Astrocyte (in vitro differentiated cells and primary cell): ENCODE data around the gene AP3B1. TPM values are rescaled to one million over a fixed set of nuclear protein-coding genes. Genes with fewer than 3 reads are reported as not detected.

Source experiments
- DNase-seq: peaks from one replicate; pipeline ENCODE4 v3.0.0-alpha.2; 2010; ENCODE audit warnings: low read depth
- FAIRE-seq: peaks from 2 replicates; lab custom pipeline; 2011; peaks lifted over from hg19 to GRCh38; lab: Jason Lieb, UNC
- H2AFZ ChIP-seq: 2 replicates; pipeline ENCODE4 v1.6.0; 2012; ENCODE audit warnings: low read depth, low read length, inconsistent platforms
- H3K27ac ChIP-seq: 2 replicates; pipeline ENCODE4 v1.5.1; 2011; ENCODE audit warnings: low read depth, low read length, inconsistent platforms
- H3K27me3 ChIP-seq: 2 replicates; pipeline ENCODE4 v1.6.0; 2011; ENCODE audit warnings: low read length, inconsistent platforms; ENCODE audit not compliant: insufficient read depth
- H3K36me3 ChIP-seq: 2 replicates; pipeline ENCODE4 v1.5.1; 2011; ENCODE audit warnings: low read length, inconsistent platforms; ENCODE audit not compliant: insufficient read depth
- H3K4me1 ChIP-seq: 2 replicates; pipeline ENCODE4 v1.5.1; 2011; ENCODE audit warnings: low read length, inconsistent platforms; ENCODE audit not compliant: insufficient read depth
- H3K4me2 ChIP-seq: 2 replicates; pipeline ENCODE4 v1.6.0; 2012; ENCODE audit warnings: low read length, inconsistent platforms
- H3K4me3 ChIP-seq: 2 replicates; pipeline ENCODE4 v1.5.1; 2011; ENCODE audit warnings: low read depth, mild to moderate bottlenecking, low read length, inconsistent platforms; ENCODE audit not compliant: insufficient read depth
- H3K79me2 ChIP-seq: 2 replicates; pipeline ENCODE4 v1.6.0; 2012; ENCODE audit warnings: mild to moderate bottlenecking, low read length, inconsistent platforms; ENCODE audit not compliant: insufficient read depth
- H3K9ac ChIP-seq: 2 replicates; pipeline ENCODE4 v1.6.0; 2012; ENCODE audit warnings: mild to moderate bottlenecking, low read length, inconsistent platforms
- H3K9me3 ChIP-seq: 2 replicates; pipeline ENCODE4 v1.5.1; 2012; ENCODE audit warnings: low read depth, mild to moderate bottlenecking, low read length, inconsistent platforms; ENCODE audit not compliant: insufficient read depth
- H4K20me1 ChIP-seq: 2 replicates; pipeline ENCODE4 v1.6.0; 2012; ENCODE audit warnings: low read length, inconsistent platforms; ENCODE audit not compliant: insufficient read depth
- H3K27ac Mint-ChIP-seq: one replicate; pipeline ENCODE4 v1.8.0; 2021; ENCODE audit warnings: mild to moderate bottlenecking, mixed read lengths; ENCODE audit not compliant: unreplicated experiment
- H3K27me3 Mint-ChIP-seq: one replicate; pipeline ENCODE4 v1.8.0; 2021; ENCODE audit warnings: low read depth, mixed read lengths; ENCODE audit not compliant: unreplicated experiment
- H3K36me3 Mint-ChIP-seq: one replicate; pipeline ENCODE4 v1.8.0; 2021; ENCODE audit warnings: low read depth, mixed read lengths; ENCODE audit not compliant: unreplicated experiment
- H3K4me1 Mint-ChIP-seq: one replicate; pipeline ENCODE4 v1.8.0; 2021; ENCODE audit warnings: low read depth, mixed read lengths; ENCODE audit not compliant: unreplicated experiment
- H3K4me3 Mint-ChIP-seq: one replicate; pipeline ENCODE4 v1.8.0; 2021; ENCODE audit warnings: mild to moderate bottlenecking, moderate library complexity, mixed read lengths; ENCODE audit not compliant: unreplicated experiment
- H3K9me3 Mint-ChIP-seq: one replicate; pipeline ENCODE4 v1.8.0; 2021; ENCODE audit warnings: mild to moderate bottlenecking, mixed read lengths; ENCODE audit not compliant: unreplicated experiment
- EZH2 ChIP-seq: IDR thresholded peaks from 2 replicates; pipeline ENCODE4 v1.6.1; 2012; ENCODE audit warnings: mild to moderate bottlenecking, low read length, inconsistent platforms; ENCODE audit not compliant: insufficient read depth
- total RNA-seq: library from RNA; stranded (reverse); gene quantifications from 2 replicates; pipeline ENCODE4 v1.2.1, GENCODE V29; 2021
- TF ChIP-seq, protein P1 (sequence below): IDR thresholded peaks from 2 replicates; pipeline ENCODE4 v1.5.1; 2011; ENCODE audit warnings: low read depth, mild to moderate bottlenecking, inconsistent platforms, low read length, moderate library complexity; ENCODE audit not compliant: insufficient read depth

AP3B1 gene
- total RNA-seq, 1 donor from 2014 or later = 64.8 TPM

DNA sequence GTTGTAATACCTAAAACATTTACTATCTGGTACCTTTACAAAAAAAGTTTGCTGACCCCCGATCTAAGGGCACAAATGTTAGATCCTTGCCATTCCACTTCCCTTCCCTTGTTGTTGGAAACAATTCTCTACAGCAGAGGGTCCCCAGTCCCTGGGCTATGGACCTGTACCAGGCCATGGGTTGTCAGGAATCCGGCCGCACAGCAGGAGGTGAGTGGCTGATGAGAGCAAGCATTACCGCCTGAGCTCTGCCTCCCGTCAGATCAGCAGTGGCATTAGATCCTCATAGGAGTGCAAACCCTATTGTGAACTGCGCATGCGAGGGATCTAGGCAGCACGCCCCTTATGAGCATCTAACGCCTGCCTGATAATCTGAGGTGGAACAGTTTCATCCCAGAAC, 248.5 kb downstream of the AP3B1 start:
- H4K20me1 ChIP-seq = no peaks in the 10 kb centered on the region
- H3K9ac ChIP-seq = no peak overlapping the region
- Mint-ChIP-seq H3K27ac (no peak overlapping the region), H3K27me3 (no peaks in the 10 kb centered on the region), H3K4me1 (peaks cover 4% of the 10 kb centered on the region), H3K4me3 (no peak overlapping the region), H3K9me3 (peaks cover 1% of the 10 kb centered on the region), H3K36me3 (peaks cover 11% of the 10 kb centered on the region)
- no peaks in the 10 kb centered on the region for H3K4me1 ChIP-seq
- H3K4me3 ChIP-seq = no peak overlapping the region
- no peak overlapping the region for H2AFZ ChIP-seq
- H3K36me3 ChIP-seq = no peaks in the 10 kb centered on the region
- H3K27me3 ChIP-seq = no peaks in the 10 kb centered on the region
- no peak for FAIRE-seq
- H3K79me2 ChIP-seq = no peaks in the 10 kb centered on the region
- no peak for DNase-seq
- H3K9me3 ChIP-seq = no peaks in the 10 kb centered on the region
- no peak overlapping the region for H3K4me2 ChIP-seq
- TF ChIP-seq, protein P1, sequence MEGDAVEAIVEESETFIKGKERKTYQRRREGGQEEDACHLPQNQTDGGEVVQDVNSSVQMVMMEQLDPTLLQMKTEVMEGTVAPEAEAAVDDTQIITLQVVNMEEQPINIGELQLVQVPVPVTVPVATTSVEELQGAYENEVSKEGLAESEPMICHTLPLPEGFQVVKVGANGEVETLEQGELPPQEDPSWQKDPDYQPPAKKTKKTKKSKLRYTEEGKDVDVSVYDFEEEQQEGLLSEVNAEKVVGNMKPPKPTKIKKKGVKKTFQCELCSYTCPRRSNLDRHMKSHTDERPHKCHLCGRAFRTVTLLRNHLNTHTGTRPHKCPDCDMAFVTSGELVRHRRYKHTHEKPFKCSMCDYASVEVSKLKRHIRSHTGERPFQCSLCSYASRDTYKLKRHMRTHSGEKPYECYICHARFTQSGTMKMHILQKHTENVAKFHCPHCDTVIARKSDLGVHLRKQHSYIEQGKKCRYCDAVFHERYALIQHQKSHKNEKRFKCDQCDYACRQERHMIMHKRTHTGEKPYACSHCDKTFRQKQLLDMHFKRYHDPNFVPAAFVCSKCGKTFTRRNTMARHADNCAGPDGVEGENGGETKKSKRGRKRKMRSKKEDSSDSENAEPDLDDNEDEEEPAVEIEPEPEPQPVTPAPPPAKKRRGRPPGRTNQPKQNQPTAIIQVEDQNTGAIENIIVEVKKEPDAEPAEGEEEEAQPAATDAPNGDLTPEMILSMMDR = no peak
- no peak for TF ChIP-seq EZH2
- no peak overlapping the region for H3K27ac ChIP-seq

- H3K27me3 ChIP-seq = no peaks in the 10 kb centered on the region
- H4K20me1 ChIP-seq = no peaks in the 10 kb centered on the region
- Mint-ChIP-seq H3K27ac (no peak overlapping the region), H3K9me3 (no peaks in the 10 kb centered on the region), H3K36me3 (peaks cover 7% of the 10 kb centered on the region), H3K27me3 (no peaks in the 10 kb centered on the region), H3K4me1 (no peaks in the 10 kb centered on the region), H3K4me3 (no peak overlapping the region)
- no peaks in the 10 kb centered on the region for H3K36me3 ChIP-seq
- no peaks in the 10 kb centered on the region for H3K9me3 ChIP-seq
- FAIRE-seq (no peak), DNase-seq (no peak)
- H3K4me1 ChIP-seq = no peaks in the 10 kb centered on the region
- H3K4me3 ChIP-seq = no peak overlapping the region
- H3K9ac ChIP-seq = no peak overlapping the region
- H3K27ac ChIP-seq = no peak overlapping the region
- H2AFZ ChIP-seq = no peak overlapping the region
- no peak for TF ChIP-seq EZH2
- TF ChIP-seq, protein P1 = no peak
- no peak overlapping the region for H3K4me2 ChIP-seq
- H3K79me2 ChIP-seq = no peaks in the 10 kb centered on the region
Measured at GRCh38 chr5:78041805-78042204, 252.7 kb downstream of the AP3B1 start.

- H3K27ac Mint-ChIP-seq = no peak overlapping the region
- TF ChIP-seq EZH2 = no peak
- TF ChIP-seq, protein P1 = no peak
- no peak overlapping the region for H3K9ac ChIP-seq
- H3K4me1 Mint-ChIP-seq = no peaks in the 10 kb centered on the region
- no peaks in the 10 kb centered on the region for H3K27me3 Mint-ChIP-seq
- FAIRE-seq = peak; percentile 60
- H3K79me2 ChIP-seq = no peaks in the 10 kb centered on the region
- DNase-seq = no peak
- H3K4me1 ChIP-seq = no peaks in the 10 kb centered on the region
- H3K4me3 Mint-ChIP-seq = no peak overlapping the region
- H3K9me3 ChIP-seq = no peaks in the 10 kb centered on the region
- H3K4me3 ChIP-seq = no peak overlapping the region
- H3K36me3 ChIP-seq = peaks cover 2% of the 10 kb centered on the region
- H2AFZ ChIP-seq = no peak overlapping the region
- H3K27ac ChIP-seq = no peak overlapping the region
- H4K20me1 ChIP-seq = no peaks in the 10 kb centered on the region
- H3K4me2 ChIP-seq = no peak overlapping the region
- H3K36me3 Mint-ChIP-seq = peaks cover 6% of the 10 kb centered on the region
- H3K9me3 Mint-ChIP-seq = no peaks in the 10 kb centered on the region
- H3K27me3 ChIP-seq = no peaks in the 10 kb centered on the region
Measured at GRCh38 chr5:78025540-78025939, 269.0 kb downstream of the AP3B1 start.
